OCI-LY1 (cell line): Measurements from ENCODE around the gene CCDC63.

Source experiments
- EZH2 ChIP-seq: fragments of 200-600 bp; sonication (generic), shearing (Covaris generic); IDR thresholded peaks from 2 replicates; pipeline ENCODE4 v1.8.0; 2017; ENCODE audit warnings: borderline replicate concordance, mixed run types, mild to moderate bottlenecking, antibody characterized with exemption, low read length, moderate library complexity, mixed read lengths
- TF ChIP-seq, protein P1 (sequence below): fragments of 200-600 bp; sonication (generic), shearing (Covaris generic); IDR thresholded peaks from 2 replicates; pipeline ENCODE4 v1.5.1; 2017; ENCODE audit warnings: mild to moderate bottlenecking, antibody characterized with exemption, low read length, moderate library complexity, mixed read lengths

- TF ChIP-seq, protein P1, sequence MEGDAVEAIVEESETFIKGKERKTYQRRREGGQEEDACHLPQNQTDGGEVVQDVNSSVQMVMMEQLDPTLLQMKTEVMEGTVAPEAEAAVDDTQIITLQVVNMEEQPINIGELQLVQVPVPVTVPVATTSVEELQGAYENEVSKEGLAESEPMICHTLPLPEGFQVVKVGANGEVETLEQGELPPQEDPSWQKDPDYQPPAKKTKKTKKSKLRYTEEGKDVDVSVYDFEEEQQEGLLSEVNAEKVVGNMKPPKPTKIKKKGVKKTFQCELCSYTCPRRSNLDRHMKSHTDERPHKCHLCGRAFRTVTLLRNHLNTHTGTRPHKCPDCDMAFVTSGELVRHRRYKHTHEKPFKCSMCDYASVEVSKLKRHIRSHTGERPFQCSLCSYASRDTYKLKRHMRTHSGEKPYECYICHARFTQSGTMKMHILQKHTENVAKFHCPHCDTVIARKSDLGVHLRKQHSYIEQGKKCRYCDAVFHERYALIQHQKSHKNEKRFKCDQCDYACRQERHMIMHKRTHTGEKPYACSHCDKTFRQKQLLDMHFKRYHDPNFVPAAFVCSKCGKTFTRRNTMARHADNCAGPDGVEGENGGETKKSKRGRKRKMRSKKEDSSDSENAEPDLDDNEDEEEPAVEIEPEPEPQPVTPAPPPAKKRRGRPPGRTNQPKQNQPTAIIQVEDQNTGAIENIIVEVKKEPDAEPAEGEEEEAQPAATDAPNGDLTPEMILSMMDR: no peak
- TF ChIP-seq EZH2: no peak
These were observed 56.7 kb downstream of the CCDC63 start for GRCh38 chr12:110903511-110903910.
